DOHH2 (cell line): ENCODE measurements around the gene THOC1.

Source experiments
- H3F3A ChIP-seq: fragments of 200-600 bp; sonication (generic), shearing (Covaris generic); 2 replicates; pipeline ENCODE4 v1.6.0; 2016; ENCODE audit warnings: antibody characterized with exemption, mild to moderate bottlenecking; ENCODE audit not compliant: control insufficient read depth, insufficient read depth
- H3K27ac ChIP-seq: fragments of 200-600 bp; sonication (generic); 2 replicates; pipeline ENCODE4 v1.5.1; 2014; ENCODE audit warnings: low read depth, mild to moderate bottlenecking, low read length, moderate library complexity
- H3K27me3 ChIP-seq: fragments of 200-600 bp; sonication (generic); 2 replicates; pipeline ENCODE4 v1.6.1; 2014; ENCODE audit warnings: mild to moderate bottlenecking, low read length, mixed read lengths; ENCODE audit not compliant: control insufficient read depth
- H3K36me3 ChIP-seq: fragments of 200-600 bp; sonication (generic); 2 replicates; pipeline ENCODE4 v1.6.1; 2014; ENCODE audit warnings: mild to moderate bottlenecking, low read length, moderate library complexity, mixed read lengths; ENCODE audit not compliant: control insufficient read depth
- H3K4me1 ChIP-seq: fragments of 200-600 bp; sonication (generic); 2 replicates; pipeline ENCODE4 v1.6.1; 2014; ENCODE audit warnings: mild to moderate bottlenecking, low read length, mixed read lengths; ENCODE audit not compliant: control insufficient read depth
- H3K4me2 ChIP-seq: fragments of 200-600 bp; sonication (generic); 2 replicates; pipeline ENCODE4 v1.6.0; 2014; ENCODE audit warnings: mild to moderate bottlenecking, low read length, moderate library complexity
- H3K4me3 ChIP-seq: fragments of 200-600 bp; sonication (generic); 2 replicates; pipeline ENCODE4 v1.5.1; 2014; ENCODE audit warnings: mild to moderate bottlenecking, low read length, mixed read lengths
- H3K79me2 ChIP-seq: fragments of 200-600 bp; sonication (generic); 2 replicates; pipeline ENCODE4 v1.6.1; 2014; ENCODE audit warnings: mild to moderate bottlenecking, low read length, mixed read lengths; ENCODE audit not compliant: control insufficient read depth
- H3K9me2 ChIP-seq: fragments of 200-600 bp; sonication (generic); replicated peaks from 2 replicates; pipeline ENCODE4 v1.6.1; 2014; ENCODE audit warnings: mild to moderate bottlenecking, low read length, mixed read lengths; ENCODE audit not compliant: control insufficient read depth
- H3K9me3 ChIP-seq: fragments of 200-600 bp; sonication (generic); 2 replicates; pipeline ENCODE4 v1.6.1; 2014; ENCODE audit warnings: antibody characterized with exemption, low read length, mixed read lengths; ENCODE audit not compliant: control insufficient read depth, insufficient read depth
- H4K20me1 ChIP-seq: fragments of 200-600 bp; sonication (generic); 2 replicates; pipeline ENCODE4 v1.6.0; 2014; ENCODE audit warnings: low read depth, mild to moderate bottlenecking, antibody characterized with exemption, low read length, moderate library complexity; ENCODE audit not compliant: control insufficient read depth, insufficient read depth
- CTCF ChIP-seq: fragments of 200-600 bp; sonication (generic); IDR thresholded peaks from one replicate; pipeline ENCODE4 v1.5.1; 2014; ENCODE audit warnings: antibody characterized with exemption, mild to moderate bottlenecking, low read depth, low read length; ENCODE audit not compliant: poor library complexity, severe bottlenecking
- EZH2phosphoT487 ChIP-seq: fragments of 200-600 bp; sonication (generic); IDR thresholded peaks from 2 replicates; pipeline ENCODE4 v1.6.1; 2017; ENCODE audit warnings: borderline replicate concordance, mild to moderate bottlenecking, antibody characterized with exemption, low read length, moderate library complexity, mixed read lengths

The THOC1 gene

GRCh38 chr18:211582-211981, 56.3 kb downstream of the THOC1 start:
- no peaks in the 10 kb centered on the region for H3K9me3 ChIP-seq
- no peak for TF ChIP-seq EZH2phosphoT487
- TF ChIP-seq CTCF = no peak
- no peaks in the 10 kb centered on the region for H3K27me3 ChIP-seq
- no peak overlapping the region for H3K4me3 ChIP-seq
- no peak overlapping the region for H3K4me2 ChIP-seq
- H3F3A ChIP-seq = peaks cover 2% of the 10 kb centered on the region; the same call in 1 of the 2 replicates
- no peaks in the 10 kb centered on the region for H4K20me1 ChIP-seq
- H3K9me2 ChIP-seq = no peaks in the 10 kb centered on the region
- H3K79me2 ChIP-seq = no peaks in the 10 kb centered on the region
- peaks cover 83% of the 10 kb centered on the region for H3K36me3 ChIP-seq
- H3K27ac ChIP-seq = no peak overlapping the region
- peaks cover 4% of the 10 kb centered on the region for H3K4me1 ChIP-seq

- TF ChIP-seq EZH2phosphoT487 (no peak), CTCF (no peak)
- H4K20me1 ChIP-seq = no peaks in the 10 kb centered on the region
- no peak overlapping the region for H3K27ac ChIP-seq
- no peaks in the 10 kb centered on the region for H3K9me3 ChIP-seq
- H3K9me2 ChIP-seq = no peaks in the 10 kb centered on the region
- peaks cover 4% of the 10 kb centered on the region for H3K4me1 ChIP-seq
- no peak overlapping the region for H3K4me3 ChIP-seq
- no peaks in the 10 kb centered on the region for H3K27me3 ChIP-seq
- peaks cover 85% of the 10 kb centered on the region for H3K36me3 ChIP-seq
- H3K4me2 ChIP-seq = no peak overlapping the region
- H3F3A ChIP-seq = peaks cover 2% of the 10 kb centered on the region; the same call in 1 of the 2 replicates
- no peaks in the 10 kb centered on the region for H3K79me2 ChIP-seq
Measured at GRCh38 chr18:210733-211132, 57.1 kb downstream of the THOC1 start.

- Histone ChIP-seq H3K36me3 (peaks cover 85% of the 10 kb centered on the region), H3K27ac (no peak overlapping the region), H3K4me2 (no peak overlapping the region), H3K9me3 (no peaks in the 10 kb centered on the region), H3K4me3 (no peak overlapping the region), H3F3A (peaks cover 2% of the 10 kb centered on the region; the same call in 1 of the 2 replicates), H4K20me1 (no peaks in the 10 kb centered on the region), H3K4me1 (peaks cover 4% of the 10 kb centered on the region), H3K79me2 (no peaks in the 10 kb centered on the region), H3K27me3 (no peaks in the 10 kb centered on the region), H3K9me2 (no peaks in the 10 kb centered on the region)
- no peak for TF ChIP-seq CTCF
- TF ChIP-seq EZH2phosphoT487 = no peak
Measured at GRCh38 chr18:210075-210474, 57.8 kb downstream of the THOC1 start.
